ENCODE measurements around the gene DHODH.

The DHODH gene

DNA sequence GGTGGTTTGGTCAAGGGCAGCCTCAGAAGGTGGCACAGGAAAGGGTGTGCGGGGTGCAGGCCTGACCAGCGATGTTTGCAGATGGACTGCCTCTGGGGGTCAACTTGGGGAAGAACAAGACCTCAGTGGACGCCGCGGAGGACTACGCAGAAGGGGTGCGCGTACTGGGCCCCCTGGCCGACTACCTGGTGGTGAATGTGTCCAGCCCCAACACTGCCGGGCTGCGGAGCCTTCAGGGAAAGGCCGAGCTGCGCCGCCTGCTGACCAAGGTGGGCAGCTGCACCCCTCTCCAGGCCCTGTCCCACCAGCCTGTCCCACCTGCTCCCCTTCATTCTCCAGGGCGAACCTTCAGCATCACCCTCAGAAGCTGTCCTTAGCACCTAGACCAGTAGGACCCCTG lies 12.5 kb downstream of the DHODH start:
- no peak overlapping the region for H3K4me3 ChIP-seq (ENCODE audit: low read depth, low read length)
- H3K36me3 ChIP-seq (ENCODE audit: control insufficient read depth, insufficient read depth, low read length) = no peaks in the 10 kb centered on the region
- no peak overlapping the region for H3K4me2 ChIP-seq (ENCODE audit: low read length)
- no peaks in the 10 kb centered on the region for H3K4me1 ChIP-seq
- H3K9me3 ChIP-seq (ENCODE audit: control insufficient read depth, low read length) = no peaks in the 10 kb centered on the region
- H3K79me2 ChIP-seq = no peaks in the 10 kb centered on the region
- no peak overlapping the region for H2AFZ ChIP-seq
- H3K9ac ChIP-seq = no peak overlapping the region
- TF ChIP-seq, protein P1, sequence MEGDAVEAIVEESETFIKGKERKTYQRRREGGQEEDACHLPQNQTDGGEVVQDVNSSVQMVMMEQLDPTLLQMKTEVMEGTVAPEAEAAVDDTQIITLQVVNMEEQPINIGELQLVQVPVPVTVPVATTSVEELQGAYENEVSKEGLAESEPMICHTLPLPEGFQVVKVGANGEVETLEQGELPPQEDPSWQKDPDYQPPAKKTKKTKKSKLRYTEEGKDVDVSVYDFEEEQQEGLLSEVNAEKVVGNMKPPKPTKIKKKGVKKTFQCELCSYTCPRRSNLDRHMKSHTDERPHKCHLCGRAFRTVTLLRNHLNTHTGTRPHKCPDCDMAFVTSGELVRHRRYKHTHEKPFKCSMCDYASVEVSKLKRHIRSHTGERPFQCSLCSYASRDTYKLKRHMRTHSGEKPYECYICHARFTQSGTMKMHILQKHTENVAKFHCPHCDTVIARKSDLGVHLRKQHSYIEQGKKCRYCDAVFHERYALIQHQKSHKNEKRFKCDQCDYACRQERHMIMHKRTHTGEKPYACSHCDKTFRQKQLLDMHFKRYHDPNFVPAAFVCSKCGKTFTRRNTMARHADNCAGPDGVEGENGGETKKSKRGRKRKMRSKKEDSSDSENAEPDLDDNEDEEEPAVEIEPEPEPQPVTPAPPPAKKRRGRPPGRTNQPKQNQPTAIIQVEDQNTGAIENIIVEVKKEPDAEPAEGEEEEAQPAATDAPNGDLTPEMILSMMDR (IDR thresholded peaks at IDR 0.05) = no peak
- H3K27ac ChIP-seq = no peak overlapping the region
- no peaks in the 10 kb centered on the region for H3K27me3 ChIP-seq (ENCODE audit: control insufficient read depth, insufficient read depth, low read length)

DNA sequence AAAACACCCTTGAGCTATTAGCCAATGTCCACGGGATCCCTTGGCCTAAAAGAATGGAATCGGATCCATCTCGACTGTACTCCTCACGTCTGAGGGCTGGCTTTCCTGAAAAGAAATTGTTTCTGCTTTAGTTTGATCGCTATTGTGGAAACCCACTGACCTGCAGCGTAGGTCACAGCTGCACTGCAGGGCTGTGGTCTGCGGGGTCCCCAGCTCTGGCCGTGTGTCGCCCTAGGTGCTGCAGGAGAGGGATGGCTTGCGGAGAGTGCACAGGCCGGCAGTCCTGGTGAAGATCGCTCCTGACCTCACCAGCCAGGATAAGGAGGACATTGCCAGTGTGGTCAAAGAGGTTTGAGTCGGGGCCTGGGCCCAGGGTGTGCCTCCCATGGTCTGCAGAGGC lies 13.6 kb downstream of the DHODH start:
- no peaks in the 10 kb centered on the region for H3K4me1 ChIP-seq

GRCh38 chr16:72023962-72024361 lies 15.4 kb downstream of the DHODH start:
- TF ChIP-seq, protein P1 (IDR thresholded peaks at IDR 0.05) = no peak
- no peaks in the 10 kb centered on the region for H3K27me3 ChIP-seq (ENCODE audit: control insufficient read depth, insufficient read depth, low read length)
- no peak overlapping the region for H3K4me2 ChIP-seq (ENCODE audit: low read length)
- no peak overlapping the region for H3K9ac ChIP-seq
- no peaks in the 10 kb centered on the region for H3K4me1 ChIP-seq
- H3K27ac ChIP-seq = no peak overlapping the region
- H3K4me3 ChIP-seq (ENCODE audit: low read depth, low read length) = no peak overlapping the region
- no peaks in the 10 kb centered on the region for H3K36me3 ChIP-seq (ENCODE audit: control insufficient read depth, insufficient read depth, low read length)
- H2AFZ ChIP-seq = no peak overlapping the region
- no peaks in the 10 kb centered on the region for H3K79me2 ChIP-seq
- H3K9me3 ChIP-seq (ENCODE audit: control insufficient read depth, low read length) = no peaks in the 10 kb centered on the region

More for the DNA sequence above, 13.6 kb downstream of the DHODH start:
- H3K9ac ChIP-seq = no peak overlapping the region
- H3K4me3 ChIP-seq (ENCODE audit: low read depth, low read length) = no peak overlapping the region
- H3K27me3 ChIP-seq (ENCODE audit: control insufficient read depth, insufficient read depth, low read length) = no peaks in the 10 kb centered on the region
- TF ChIP-seq, protein P1 (IDR thresholded peaks at IDR 0.05) = no peak
- H3K27ac ChIP-seq = no peak overlapping the region
- H3K79me2 ChIP-seq = no peaks in the 10 kb centered on the region
- H3K4me2 ChIP-seq (ENCODE audit: low read length) = no peak overlapping the region
- H3K36me3 ChIP-seq (ENCODE audit: control insufficient read depth, insufficient read depth, low read length) = no peaks in the 10 kb centered on the region
- no peaks in the 10 kb centered on the region for H3K9me3 ChIP-seq (ENCODE audit: control insufficient read depth, low read length)
- H2AFZ ChIP-seq = no peak overlapping the region

DNA sequence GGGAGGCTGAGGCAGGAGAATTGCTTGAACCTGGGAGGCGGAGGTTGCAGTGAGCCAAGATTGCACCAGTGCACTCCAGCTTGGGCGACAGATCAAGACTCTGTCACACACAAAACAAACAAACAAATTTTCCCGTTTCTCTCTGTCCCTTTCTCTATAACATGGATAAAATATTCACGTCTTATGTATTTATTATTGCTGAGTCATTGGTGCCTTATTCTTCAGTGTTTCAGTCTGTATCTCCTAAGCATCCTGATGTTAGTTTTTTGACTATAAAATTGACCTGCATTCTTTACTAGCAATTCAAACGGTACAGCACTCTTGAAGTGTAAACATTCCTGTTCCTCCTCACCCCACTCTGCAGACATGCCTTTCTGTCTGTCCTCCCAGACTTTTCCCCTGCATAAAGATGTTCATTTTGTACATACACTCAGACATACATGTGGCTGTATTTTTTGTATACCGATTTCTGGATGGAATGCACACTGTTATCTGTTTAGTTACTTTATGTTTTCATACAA lies 16.4 kb downstream of the DHODH start:
- Histone ChIP-seq H3K9me3 (ENCODE audit: control insufficient read depth, low read length) (no peaks in the 10 kb centered on the region), H3K79me2 (no peaks in the 10 kb centered on the region), H3K27ac (no peak overlapping the region), H3K4me2 (ENCODE audit: low read length) (no peak overlapping the region), H2AFZ (no peak overlapping the region), H3K4me3 (ENCODE audit: low read depth, low read length) (no peak overlapping the region), H3K27me3 (ENCODE audit: control insufficient read depth, insufficient read depth, low read length) (no peaks in the 10 kb centered on the region), H3K4me1 (no peaks in the 10 kb centered on the region), H3K36me3 (ENCODE audit: control insufficient read depth, insufficient read depth, low read length) (no peaks in the 10 kb centered on the region), H3K9ac (no peak overlapping the region)
- TF ChIP-seq, protein P1 (IDR thresholded peaks at IDR 0.05) = no peak

- H3K9ac ChIP-seq = no peak overlapping the region
- H3K4me3 ChIP-seq (ENCODE audit: low read depth, low read length) = no peak overlapping the region
- no peaks in the 10 kb centered on the region for H3K9me3 ChIP-seq (ENCODE audit: control insufficient read depth, low read length)
- H3K4me2 ChIP-seq (ENCODE audit: low read length) = no peak overlapping the region
- H3K36me3 ChIP-seq (ENCODE audit: control insufficient read depth, insufficient read depth, low read length) = no peaks in the 10 kb centered on the region
- TF ChIP-seq, protein P1 (IDR thresholded peaks at IDR 0.05) = no peak
- no peak overlapping the region for H3K27ac ChIP-seq
- H3K4me1 ChIP-seq = no peaks in the 10 kb centered on the region
- H3K27me3 ChIP-seq (ENCODE audit: control insufficient read depth, insufficient read depth, low read length) = no peaks in the 10 kb centered on the region
- no peaks in the 10 kb centered on the region for H3K79me2 ChIP-seq
- no peak overlapping the region for H2AFZ ChIP-seq
These were observed 17.0 kb downstream of the DHODH start for GRCh38 chr16:72025404-72026114.
